Stimulated activated CD8-positive, alpha-beta memory T cell treated with anti-CD3 and anti-CD28 coated beads, Interleukin-7, amount 100 ng/mL, for 24 hours (primary cell): Measurements from ENCODE around the gene THSD4.

Experiments
- DNase-seq: peaks from one replicate; pipeline ENCODE4 v3.0.0-alpha.2; 2020; ENCODE audit warnings: low read depth

The THSD4 gene

DNA sequence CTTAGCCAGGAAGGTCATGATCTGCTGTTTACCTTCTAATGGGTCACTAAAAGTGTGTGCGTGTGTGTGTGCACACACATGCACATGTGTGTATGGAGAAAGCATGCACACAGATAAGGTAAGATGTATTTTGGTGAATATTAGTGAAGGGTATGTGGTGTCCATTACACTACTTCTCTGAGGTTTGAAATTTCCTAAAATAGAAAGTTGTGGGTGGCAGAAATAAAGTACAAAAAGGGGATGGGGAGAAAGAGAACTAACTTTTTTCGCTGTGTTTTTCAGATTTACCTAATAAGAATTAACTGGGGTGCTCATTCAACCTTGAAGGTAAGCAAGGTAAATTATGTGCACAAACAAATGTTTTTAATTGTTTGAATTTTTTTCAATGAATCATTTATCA lies 670.7 kb downstream of the THSD4 start:
- DNase-seq, result no peak

DNA sequence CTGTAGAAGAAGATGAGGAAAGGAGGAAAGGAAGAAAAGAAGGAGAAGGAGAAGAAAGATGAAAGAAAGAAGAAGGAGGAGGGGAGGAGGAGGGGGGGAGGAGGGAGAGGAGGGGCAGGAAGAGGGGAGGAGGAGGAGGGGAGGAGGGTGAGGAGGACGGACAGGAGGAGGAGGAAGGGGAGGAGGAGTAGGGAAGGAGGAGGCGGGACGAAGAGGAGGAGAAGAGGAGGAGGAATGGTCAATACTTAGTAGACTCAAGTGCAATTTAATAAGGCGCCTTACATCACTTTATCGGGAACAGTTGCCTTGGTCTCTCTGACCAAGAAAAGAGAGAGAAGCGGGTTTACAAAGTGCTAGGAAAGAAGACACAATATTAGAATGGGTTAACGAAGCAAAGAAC lies 671.4 kb downstream of the THSD4 start:
- DNase-seq, result no peak

DNA sequence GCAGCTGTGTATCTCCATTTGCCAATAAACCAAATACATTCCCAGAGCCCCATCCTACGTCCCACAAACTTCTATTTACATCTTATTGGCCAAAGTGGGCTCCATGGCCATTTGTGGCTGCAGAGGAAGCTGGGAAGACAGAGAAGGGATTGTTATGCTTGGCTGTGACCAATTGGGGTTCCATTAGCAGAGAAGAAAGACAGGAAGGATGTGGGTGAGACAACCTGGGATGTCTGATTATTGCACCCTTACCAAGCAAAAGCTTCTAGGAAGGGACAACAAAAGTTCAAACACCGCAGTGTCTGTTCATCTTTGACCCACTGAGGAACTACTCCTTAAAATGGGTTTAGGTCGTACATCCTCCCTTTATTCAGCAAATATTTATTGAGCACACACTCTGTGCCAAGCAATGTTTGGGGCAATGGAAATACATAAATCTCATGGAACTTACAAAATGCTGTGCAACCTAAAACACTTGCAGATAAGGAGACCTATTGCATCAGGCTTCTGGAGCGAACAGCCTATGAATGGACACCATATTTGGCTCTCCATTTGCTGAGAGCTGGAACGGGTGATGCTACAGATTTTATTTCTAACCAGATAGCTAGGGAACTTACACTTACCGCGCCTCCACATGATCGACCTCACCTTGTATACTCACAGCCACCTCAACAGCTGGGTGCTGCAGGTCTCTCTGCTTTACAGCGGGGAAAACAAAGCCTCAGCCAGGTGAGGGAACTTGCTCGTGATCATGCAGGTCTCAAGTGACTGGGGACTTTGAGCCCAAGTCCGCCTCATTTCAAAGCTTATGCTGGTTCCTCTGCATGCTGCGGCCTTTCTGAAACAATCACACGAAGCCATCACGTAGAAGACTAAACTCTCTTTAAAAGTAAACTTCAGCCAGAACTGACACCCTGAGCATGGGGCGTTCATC lies 673.6 kb downstream of the THSD4 start:
- no peak for DNase-seq

DNA sequence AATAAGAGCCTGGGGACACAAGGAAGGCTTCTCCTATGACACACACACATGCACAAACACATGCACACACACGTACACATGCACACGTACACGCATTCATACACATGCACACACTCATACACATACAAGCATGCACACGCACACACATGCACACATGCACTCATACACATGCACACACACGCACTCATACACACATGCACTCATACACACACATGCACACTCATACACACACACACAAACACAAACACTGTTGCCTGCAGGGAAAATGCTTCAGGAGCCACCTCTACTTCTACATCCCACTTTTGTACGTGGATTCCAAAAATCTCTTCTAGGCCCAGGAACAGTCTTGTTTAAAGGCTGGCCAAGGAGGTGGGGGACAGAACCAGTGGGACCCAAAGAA lies 674.3 kb downstream of the THSD4 start:
- DNase-seq, result no peak

DNA sequence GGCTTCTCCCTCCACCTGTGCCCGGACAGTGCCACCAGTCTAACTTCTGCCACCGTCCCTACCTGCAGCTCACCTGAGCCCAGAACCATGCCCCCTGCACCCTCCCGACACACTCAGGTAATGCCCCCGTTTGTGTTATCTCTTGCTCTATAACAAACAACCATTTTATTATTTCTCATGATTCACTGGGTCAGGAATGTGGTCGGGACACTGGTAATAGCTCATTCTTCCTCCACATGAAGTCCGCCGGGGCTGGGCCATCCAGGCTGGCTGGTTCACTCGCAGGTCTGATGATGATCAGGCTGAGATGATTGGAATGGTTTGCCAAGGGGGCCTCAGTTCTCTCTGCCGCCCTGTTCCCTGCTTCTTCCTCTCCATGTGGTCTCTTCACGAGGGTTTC lies 674.8 kb downstream of the THSD4 start:
- no peak for DNase-seq

DNA sequence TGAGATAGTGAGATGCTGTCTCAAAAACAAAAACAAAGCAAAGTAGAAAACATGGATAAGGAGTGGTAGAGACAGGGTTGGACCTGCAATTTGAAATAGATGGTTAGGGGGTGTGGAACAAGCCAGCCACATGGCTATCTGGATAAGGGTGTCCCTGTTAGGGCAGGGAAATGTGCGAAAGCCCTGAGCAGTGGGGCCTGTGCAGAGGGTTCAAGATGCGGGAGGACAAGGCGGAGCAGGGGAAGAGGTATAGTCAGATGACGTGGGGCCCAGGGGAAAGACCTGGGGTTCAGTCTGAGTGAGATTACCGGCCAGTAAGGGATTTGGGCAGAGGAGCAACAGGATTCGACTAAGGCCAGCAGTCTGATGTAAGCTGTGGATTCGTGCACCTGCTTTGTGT lies 676.7 kb downstream of the THSD4 start:
- no peak for DNase-seq

DNA sequence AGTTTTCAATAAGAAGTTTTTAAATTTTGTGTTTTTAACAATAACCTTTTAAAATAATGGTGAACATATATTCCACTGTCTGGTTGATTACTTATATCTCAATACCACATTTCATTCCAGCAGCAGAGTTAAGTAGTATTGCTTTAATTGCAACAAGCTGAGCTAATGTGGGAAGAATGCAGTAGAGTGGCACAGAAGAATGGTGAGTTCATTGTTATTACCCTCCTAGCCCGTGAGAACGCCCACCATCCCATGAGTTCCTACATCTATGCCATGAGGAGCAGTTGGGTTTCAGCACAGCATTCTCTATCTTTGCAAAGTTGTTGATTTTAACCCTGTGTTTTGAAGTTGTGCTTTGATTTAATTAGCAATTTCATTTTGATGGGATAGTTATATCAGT lies 677.2 kb downstream of the THSD4 start:
- no peak for DNase-seq

DNA sequence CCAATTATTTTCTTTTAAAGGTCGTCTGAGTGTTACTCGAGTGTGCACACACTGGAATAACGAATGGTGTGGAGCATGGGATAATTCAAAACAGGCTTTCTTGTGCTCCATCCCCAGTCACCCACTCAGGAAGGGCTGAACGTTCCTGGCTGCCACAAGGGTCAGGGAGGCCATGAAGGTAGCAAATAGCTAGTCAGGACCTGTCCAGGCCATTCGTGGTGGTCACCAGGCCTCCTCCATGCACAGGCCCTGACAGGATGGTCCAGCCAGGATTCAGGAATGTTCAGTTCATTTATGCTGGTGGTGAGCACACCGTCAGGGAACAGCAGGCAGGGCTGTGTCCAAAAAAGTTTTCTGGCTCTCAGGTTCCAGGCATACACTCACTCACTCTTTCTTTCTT lies 683.4 kb downstream of the THSD4 start:
- no peak for DNase-seq

DNA sequence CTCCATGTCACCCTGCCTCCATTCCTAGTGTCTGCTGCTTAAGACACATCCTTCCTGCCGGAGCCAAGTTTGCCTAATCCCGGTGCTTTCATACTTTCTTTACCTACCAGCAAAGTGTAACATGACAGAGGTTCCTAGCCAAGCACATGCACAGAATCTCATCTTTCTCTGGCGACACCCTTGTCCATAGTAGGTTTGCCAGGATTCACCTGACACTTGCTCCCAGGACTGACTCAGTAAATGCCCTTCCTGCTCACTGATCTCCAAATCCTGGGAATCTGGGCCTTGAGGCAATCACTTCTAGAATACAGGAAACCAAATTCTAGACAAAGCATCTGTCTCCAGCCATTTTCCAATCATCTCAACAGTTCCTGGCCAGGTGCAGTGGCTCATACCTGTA lies 684.9 kb downstream of the THSD4 start:
- DNase-seq, result no peak

DNA sequence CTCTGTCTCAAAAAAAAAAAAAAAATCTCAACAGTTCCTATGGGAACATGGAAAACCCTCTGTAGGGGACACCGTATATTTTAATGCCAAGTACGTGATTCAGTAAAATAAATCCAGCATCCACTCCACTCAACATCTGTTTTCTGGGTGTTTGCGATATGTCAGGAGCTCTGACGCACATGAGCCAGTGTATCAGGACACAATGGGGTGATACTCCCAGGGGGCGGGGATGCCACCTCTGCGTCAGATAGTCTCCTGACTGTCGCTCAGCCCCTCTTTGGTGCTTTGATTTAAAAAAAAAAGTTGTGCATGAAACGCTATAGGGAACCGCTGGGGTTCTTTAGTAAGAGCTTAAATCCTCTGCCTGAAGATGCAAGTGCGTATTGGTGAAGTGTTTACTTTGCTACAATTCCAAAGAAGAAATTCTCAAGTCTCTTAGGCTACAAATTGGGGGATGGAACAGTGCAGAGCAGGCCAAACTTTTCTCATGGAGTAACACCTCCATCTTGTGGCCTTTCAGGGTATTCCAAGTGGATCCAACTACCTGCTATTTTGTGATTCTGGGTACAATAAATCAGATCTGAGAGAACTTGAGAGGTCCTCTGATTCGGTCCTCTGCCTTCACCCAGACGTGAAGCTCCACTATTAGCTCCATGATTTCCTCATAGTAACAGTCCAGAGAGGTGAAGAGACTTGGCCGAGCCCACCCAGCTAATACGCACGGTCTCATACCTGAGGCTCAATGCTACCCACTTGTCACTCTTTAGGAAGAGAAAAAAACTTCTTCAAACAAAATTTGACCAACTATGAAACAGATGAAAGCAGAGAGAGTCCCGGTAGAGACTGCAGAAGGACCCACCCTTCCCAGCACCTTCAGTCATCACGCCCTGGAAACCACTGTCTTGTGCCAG lies 685.8 kb downstream of the THSD4 start:
- no peak for DNase-seq

DNA sequence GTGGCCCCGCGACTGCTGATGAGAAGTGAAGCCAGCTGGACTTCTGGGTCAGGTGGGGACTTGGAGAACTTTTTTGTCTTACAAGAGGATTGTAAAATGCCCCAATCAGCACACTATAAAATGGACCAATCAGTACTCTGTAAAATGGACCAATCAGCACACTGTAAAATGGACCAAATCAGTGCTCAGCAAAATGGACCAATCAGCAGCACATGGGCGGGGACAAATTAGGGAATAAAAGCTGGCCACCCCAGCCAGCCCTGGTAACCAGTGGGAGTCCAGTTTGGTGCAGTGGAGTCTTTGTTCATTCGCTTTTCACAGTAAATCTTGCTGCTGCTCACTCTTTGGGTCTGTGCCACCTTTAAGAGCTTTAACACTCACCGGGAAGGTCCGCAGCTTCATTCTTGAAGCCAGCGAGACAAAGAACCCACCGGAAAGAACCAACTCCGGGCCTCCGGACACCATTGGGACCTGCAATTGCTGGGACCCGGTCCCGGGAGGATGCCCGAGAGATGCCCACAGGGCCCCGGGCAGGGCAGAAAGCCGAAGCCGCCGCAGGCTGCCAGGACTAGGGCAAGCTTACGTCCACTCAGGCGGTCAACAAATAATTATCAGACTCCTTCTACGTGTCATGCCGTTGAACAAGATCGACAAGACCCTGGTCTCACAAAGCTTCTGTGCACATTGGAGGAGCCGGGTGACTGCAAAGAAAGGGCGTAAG lies 686.8 kb downstream of the THSD4 start:
- DNase-seq, result no peak

DNA sequence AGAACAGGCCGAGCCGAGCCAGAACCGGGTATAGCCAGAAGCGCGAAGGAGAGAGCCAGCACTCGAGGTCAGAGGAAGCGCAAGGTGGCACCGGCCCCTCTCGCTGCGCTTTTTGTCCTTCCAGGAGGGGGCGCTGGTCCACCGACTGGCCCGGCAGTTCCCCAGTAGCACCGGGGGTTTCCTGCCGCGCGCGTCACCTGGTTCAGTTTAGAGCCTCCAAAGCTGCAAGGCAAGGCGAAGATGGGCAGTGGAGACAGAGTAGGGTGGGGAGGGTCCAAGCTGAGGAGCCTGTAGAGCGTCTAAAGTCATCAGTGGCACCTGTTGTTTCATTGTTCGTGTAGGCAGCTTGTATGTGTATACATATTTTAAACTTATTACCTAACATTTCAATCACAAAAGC lies 687.5 kb downstream of the THSD4 start:
- peak; percentile 6 for DNase-seq

DNA sequence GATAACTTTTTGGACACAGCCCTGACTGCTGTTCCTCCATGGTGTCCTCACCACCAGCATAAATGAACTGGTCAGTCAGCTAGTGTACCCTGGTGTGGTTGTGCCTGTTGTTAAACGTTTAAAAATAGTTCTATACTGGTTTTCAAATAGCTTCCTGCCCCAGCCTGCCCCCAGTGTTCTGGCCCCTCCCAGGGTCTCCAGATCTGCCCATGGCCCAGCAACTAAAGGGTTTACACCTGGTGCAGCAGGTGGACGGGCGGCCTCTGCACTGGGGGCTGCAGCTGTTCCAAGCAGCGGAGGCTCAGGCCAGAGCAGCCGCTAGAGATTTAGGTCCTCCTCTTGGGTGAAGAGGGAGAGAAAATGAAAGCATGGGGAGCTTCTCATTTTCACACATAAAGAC lies 689.0 kb downstream of the THSD4 start:
- DNase-seq, result no peak

DNA sequence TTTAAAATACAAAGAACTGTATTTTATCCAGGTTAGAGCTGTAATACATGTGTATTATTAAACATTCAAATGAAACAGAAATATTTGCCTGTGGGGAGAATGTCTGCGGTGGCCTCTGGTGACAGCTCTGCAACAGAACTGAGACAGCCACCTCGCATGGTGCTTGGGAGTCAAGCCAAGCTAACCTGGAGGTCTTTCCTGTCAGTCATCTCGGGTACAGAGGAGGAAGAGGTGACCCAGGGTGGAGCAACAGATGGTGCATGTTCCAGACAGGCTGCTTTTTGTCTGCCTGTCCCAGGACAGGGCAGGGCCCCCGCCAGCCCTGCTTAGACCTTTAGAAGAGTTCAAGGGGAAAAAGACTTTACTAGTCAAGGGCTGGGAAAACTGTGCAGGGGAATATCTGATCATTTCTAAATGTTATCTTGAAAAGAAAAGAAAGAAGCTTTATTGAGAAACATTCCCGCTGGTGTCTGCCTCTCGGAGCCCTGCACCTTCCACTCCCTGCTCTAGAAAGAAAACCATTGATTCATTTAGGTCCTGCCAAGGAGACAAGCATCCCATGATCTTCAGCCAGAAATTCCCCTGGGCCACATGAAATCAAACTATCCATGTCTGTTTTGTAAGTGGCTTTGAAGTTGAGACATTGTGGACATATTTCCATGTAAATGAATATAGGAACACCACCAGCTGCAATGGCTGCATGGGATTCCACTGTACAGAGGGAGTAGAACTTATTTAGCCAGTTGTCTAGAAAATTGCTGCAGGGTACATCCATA lies 689.6 kb downstream of the THSD4 start:
- no peak for DNase-seq

DNA sequence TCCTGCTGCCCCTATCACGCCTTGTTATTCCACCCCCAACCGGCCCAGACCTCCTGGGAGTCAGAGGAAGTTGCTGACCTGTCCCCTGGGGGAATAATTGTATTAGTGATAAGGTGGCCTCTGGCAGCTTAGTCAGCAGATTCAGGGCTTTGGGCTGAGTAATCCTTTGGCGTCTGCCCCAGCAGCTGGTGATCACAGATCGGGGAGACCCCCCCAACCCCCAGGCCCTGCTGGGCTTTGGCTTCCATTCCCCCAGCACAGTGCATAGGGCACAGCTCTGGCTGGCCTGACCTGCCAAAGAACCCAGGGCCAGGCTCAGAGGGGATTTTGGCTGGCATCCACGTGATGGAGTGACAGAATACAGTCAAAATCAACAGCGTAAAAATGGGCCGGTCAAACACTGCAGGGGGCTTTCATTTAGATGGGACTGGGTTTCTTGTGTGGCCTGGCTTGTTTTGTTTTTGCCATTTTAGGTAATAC lies 691.2 kb downstream of the THSD4 start:
- DNase-seq, result no peak

DNA sequence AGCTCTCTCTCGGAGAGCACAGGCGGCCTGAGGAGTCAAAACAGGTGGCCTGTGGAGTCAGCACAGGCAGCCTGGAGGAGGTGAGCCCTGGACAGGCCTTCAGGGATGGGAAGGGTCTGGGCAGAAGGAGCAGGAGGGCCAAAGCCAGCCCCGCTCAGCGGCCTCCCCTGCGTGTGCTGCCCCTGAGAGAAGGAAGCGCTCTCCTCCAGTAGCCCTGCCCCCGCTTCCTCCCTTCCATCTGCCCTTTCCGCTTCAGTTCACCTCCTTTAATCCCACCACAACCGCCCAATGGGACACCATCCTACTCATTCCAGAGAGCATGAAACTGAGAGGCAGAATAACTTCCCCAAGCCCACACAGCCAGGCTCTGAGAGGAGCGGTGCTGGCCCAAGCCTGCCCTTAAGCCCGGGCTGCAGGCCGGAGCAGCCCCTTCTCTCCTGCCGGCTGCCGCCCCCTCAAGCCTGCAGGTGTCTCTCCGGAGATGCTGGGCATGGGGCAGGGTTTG lies 691.9 kb downstream of the THSD4 start:
- DNase-seq, result no peak

DNA sequence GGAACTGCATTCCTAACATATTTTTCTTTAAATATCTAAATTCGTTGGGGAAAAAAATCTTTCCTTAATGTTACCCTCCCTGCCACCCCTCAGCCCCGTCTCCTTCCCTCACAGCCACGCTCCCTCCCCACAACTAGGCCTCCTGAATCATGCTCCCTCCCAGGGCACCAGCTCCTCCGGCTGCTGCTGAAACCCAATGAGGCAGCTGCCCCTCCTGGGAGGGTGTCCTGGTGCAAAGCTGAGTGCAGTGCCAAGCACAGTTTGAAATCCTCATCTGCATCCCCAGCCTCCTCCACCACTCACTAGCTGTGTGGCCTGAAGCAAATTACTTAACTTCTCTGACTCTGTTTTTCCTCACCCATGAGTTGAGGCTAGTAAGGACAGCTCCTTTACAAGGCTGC lies 692.4 kb downstream of the THSD4 start:
- DNase-seq, result no peak

DNA sequence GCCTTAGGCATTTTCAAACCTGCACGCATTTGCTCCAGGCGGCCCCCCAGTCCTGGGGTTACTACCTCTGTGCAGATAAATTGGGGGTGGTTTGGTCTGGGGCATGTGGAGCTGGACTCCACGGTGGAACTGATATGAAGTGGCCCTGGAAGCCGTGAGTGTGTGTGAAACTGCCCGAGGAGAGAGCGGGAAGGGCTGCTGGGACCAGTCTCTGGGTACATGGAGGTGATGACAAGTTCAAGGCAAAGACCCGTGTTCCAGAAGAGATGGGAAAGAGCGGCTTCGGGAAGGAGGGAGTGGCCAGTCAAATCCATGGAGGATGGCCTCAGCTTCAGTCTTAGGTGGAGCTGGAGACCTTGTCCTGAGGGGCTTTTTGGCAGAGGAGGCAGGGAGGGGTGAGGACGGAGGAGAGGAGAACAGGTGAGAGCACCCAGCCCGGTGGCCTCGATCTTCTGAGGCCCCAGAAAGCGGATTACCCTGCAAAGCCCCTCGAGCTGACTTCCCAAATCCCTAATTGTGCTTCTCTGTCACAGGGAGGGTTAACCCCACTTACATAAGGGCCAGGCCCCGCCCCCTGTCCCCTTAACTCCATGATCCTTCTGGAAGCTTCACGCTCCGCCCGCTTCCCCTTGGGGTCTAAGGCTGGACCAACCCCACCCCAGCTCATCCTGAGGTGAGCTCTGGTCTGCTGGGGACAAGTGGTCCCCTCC lies 693.2 kb downstream of the THSD4 start:
- no peak for DNase-seq

DNA sequence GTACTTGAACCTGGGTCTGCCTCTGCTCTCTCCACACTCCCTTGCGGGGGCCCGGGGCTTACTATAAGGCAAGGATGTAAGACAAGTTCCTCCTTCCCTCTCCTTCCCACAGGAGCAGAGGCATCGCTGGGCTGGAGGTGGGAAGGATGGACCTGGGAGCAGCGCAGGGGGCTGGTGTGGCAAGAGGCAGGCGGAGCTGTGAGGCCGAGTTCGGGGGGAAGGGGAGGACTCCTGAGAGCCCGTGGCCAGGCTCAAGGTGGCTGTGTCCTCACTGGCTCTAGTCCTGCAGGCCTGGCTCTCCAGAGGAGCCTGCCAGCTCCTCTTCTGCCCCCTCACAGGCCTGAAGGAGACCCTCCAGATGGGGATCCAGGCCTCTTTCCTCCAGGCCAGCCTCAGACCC lies 694.1 kb downstream of the THSD4 start:
- DNase-seq, result no peak

DNA sequence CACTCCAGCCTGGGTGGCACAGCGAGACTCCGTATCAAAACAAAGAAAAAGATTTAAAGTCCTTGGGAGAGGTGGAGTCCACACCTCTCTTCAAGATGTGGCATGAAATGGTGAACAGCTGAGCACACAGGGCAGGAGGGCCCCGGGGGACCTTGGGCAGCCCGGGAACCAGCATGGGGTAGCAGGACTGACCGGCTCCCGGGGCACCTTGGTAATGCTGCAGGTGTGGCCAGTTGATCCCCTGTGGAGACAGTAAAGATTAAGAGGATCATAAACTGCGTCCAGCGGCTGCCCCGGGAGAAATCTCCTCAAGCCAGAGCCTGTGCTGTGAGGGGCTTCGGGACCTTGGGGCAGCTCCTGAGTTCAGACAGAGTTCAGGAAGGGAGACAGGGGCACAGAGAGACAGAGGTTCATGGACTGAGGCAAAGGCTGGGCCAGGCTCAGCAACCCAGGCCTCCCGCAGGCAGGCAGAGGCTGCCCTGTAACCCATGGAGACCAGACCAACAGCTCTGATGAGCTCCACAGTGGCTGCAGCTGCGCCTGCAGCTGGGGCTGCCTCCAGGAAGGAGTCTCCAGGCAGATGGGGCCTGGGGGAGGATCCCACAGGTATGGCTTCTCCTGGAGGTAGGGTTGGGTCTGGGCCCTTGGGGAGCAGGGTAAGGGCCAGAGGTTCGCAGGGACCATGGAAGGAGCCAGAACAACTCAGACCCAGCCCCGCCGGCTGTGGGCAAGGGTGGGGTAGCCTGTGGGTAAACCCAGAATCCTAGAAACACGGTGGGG lies 695.2 kb downstream of the THSD4 start, which contains the start of gene NR2E3:
NR2E3 (plus strand) TSS at position 299 of the 780 bp plus-strand sequence; CDS start at position 489, 190 bp downstream.
- no peak for DNase-seq
